Activated CD4-positive, CD25-positive, alpha-beta regulatory T cell treated with anti-CD3 and anti-CD28 coated beads, Interleukin-2, amount 50 U/mL, for 72 hours (primary cell): Measurements from ENCODE around the gene SCN5A.

Experiments
- DNase-seq: peaks from one replicate; pipeline ENCODE4 v3.0.0; 2021

Gene SCN5A

DNA sequence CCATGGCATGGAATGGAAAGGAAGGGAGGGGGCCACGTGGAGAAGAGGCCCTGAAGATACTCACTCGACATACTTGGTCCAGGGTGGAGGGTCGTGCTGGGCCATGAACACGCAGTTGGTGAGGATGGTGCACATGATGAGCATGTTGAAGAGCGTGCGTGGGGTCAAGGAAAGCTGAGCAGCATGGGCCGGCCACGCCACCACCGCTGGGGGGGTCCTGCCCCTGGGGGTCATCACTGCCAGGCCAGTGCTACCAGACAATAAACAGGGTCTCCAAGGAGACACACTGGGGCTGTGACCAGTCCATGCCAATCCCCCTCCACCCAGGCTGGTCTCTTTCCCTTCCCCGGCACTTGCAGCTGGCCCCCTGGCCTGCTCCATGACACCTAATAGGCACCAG is 27.2 kb downstream of the SCN5A start:
- DNase-seq, result no peak

DNA sequence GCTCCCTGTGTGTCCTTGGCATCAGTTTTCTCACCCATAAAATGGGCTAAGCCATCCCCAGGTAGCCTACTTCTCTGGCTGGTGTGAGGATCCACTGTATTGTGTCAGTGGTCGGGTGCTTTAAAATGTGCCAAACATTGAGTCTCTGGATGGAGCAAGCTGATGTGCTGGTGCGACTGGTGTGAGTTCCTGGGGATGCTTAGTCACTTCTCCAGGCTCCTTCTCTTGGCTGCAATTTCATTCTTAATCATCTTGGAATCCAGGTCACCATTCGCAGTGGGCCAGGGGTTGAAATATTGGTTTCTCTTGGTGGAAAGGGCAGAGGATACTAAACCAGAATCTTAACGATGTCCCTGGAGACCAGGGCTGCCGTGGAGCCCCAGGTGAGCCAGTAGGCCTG is 29.3 kb downstream of the SCN5A start:
- no peak for DNase-seq

DNA sequence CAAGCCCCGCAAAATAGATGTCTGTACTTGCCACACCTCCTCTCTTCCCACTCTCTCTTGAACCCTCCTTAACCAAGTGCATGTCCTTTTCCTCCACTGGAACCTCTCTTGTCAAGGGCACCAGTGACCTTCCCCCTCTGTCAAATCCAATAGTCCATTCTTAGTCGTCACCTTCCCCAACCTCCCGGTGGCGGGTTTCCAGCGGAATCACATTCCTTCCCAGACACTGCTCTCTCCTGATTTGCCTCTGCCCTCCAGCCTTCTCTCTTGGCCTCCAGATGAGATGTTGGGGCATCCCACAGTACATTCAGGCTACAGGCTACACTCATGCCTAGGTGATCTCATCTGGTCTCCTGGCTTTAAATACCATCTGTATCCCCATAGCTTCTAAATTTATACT is 31.1 kb downstream of the SCN5A start:
- no peak for DNase-seq

DNA sequence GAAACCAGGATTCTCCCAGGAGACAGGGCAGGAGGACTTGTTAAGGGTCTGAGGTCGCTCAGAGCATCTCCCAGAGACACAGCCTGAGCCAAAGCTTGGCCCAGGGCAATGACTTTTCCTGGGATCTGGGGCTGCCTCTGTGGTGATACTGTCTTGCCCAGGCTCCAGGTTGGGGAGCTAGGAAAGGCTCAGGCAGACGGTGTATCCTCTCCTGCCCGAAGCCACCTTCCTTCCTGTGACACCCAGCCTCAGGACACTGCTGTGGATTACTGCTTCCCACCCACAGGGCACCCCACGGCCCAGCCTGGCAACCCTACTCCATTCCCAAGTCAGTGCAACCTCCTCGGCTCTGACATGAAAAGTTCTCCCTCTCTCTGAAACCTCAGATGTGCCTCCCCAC is 31.9 kb downstream of the SCN5A start:
- no peak for DNase-seq

DNA sequence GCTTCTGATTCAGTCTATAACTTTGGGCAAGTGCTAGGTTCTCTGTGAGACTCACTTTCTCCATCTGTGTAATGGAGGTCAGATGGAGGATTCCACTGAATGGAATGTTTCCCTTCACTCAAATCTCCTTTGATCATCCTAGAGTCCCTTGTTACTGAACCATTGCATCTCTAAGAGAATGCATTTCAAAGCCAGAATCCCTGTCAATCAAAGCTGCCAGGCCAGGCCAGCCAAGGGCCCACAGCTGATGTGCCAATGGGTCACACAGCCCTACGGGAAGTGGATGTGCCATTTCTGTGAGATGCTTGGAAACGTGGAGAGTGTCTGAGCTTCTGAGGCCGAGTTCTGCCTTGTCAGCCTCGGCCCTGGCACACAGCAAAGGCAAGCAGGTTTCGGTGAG is 32.4 kb downstream of the SCN5A start:
- no peak for DNase-seq

DNA sequence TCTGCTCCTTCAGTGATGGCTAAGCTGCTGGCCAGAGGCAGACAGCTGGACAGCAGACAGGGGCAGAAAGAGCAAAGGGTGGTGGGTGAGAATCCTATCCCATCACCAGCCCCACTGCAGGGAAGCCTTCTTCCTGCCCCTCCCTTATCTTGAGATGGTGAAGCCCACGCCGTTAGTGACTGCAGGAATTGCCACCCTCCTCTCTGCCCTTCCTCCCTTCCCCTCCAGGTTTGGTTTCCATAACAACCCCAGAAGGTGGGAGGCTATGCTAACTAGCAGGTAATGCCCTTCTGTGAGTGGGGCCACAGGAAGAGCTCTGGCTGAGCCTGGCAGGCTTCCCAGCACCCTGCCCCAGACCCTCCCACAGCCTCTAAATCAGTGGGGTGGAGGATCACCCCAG is 32.8 kb downstream of the SCN5A start:
- DNase-seq, result no peak

DNA sequence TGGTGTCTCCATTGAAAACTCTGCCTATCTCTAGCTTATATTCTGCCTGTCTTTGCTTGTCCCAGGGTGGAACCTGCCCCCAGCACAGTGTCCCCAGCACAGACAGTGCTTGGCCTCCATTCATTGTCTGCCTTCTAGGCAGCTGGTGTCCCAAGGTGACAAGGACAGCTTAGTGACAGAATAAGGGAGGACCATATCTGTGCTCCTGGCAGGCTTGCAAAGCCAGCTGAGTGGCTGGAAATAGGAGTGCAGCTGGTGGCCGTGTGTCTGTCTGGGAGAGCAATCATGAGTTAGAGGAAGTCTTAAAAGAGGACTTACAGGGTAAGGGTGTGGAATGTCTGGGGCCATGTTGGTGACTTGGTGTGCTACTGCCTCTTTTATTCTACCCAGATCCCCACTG is 33.4 kb downstream of the SCN5A start:
- no peak for DNase-seq

DNA sequence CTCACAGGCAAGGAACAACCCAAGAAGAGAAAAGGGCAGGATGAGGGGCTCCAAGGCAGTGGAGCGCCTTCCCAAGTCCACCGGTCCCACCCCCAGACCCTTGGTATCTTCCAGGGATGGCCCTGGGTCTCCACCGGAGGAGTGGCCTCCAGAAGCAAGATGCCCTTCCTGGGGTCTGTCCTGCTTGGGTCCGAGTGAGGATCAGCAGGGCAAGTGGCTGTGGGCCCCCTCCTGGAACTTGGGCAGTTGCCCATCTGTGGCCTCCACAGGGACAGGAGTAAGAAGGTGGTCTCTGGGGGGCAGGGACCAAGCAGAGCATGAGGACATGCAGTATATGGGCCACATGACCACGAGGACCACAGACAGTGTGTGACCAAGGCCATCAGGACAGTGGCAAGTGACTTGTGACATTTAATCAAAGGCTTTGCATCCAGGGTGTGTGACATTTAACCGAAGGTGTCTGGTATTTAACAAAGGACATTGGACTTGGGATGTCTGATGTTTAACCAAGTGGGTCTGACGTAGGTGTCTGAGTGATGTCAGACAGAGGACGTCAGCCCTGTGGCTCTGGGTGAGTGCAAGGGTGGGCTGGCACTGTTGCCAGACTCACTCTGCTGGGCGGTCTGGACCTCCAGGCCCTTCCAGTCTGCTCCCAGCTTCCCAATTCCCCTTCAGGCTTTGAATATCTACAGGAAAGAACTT is 34.7 kb downstream of the SCN5A start:
- no peak for DNase-seq

DNA sequence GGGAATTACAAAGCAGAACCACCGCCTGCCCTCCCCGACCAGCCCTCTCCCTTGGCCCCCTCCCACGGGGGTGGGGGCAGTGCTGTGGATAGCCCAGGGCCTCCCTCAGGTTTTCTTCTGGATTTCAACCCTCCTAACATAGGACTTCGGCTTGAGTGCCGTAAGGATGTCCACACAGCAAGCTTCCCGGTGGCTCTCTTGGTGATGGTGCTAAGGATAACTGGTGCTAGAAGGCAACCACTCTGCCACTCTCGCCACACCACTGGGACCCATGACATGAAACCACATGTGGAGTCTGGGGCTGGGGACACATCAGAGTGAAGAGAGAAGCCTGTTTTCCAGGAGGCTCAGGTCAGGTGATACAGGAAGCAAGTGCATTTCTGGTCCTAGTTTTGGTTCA is 35.4 kb downstream of the SCN5A start:
- DNase-seq, result no peak

DNA sequence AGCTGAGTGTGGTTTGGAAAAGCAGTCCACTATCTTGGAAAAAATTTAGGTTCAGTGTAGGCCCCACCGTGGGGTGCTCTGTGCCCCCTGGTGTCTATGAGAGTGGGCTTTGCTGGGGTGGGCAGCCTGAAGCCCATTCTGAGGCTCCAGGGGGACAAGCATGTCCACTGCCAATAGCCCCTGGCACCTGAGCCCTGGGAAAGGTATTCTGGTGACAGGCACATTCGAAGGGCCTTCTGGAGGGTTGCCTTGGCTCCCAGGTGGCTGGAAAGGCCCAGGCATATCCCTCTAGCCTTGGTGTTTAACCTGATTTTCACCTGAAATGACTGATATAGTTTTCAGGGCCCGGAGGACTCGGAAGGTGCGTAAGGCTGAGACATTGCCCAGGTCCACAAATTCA is 36.1 kb downstream of the SCN5A start:
- DNase-seq, result no peak

DNA sequence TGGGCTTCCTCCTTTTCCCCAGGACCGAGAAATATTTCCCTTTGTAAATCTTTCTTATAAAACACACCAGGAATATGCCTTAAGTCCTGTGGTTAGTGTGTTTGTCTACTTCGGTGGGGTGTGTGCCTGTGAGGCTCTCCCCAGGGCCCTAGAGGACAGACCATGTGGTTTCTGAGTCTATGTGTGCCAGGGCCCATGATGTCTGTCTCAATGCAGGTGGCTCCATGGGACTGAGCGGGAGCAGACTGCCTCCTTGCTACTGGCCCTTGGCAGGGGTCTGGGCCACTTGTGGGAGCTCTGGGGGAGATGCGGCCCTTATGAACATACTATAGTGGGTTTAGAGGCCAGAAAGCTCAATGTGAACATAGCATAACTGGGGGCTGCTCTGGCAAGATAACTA is 37.6 kb downstream of the SCN5A start:
- DNase-seq, result no peak

DNA sequence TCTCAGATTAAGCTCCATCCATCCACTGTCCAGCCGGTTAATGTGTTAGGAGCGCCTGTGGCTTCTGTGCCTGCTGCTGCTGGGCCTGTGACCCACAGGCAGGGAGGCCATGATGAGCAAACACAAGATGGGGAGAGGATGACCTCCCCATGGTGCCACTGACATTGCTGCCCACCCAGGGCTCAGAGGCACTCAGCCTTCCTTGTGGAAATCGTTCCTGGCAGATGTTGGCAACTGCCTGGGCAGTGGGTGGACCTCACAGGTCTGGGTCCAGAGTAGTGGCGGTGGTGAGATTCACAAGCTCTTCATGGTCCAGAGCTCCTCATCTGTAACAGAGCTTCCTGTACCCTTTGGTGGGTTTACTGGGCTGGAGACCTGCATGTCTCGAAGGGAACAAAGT is 38.6 kb downstream of the SCN5A start:
- no peak for DNase-seq

DNA sequence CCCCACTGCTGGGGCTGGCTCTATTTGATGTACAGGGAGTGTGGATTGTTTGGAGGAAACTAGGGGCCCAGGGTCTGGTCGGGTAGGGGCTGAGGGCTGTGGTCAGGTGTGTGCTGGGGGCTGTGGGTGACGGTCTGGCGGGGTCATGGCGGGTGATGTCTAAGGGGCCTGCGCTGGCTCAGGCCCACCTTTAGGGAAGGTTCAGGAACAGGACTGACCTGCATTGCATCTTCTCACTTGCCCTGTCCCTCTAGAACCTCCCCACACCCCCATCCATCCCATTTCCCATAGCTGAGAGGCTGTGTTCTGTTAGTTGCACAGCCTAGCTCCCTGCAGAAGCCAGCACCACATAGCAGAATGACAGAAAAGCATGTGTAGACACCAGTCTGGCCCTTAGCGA is 39.1 kb downstream of the SCN5A start:
- DNase-seq, result no peak

DNA sequence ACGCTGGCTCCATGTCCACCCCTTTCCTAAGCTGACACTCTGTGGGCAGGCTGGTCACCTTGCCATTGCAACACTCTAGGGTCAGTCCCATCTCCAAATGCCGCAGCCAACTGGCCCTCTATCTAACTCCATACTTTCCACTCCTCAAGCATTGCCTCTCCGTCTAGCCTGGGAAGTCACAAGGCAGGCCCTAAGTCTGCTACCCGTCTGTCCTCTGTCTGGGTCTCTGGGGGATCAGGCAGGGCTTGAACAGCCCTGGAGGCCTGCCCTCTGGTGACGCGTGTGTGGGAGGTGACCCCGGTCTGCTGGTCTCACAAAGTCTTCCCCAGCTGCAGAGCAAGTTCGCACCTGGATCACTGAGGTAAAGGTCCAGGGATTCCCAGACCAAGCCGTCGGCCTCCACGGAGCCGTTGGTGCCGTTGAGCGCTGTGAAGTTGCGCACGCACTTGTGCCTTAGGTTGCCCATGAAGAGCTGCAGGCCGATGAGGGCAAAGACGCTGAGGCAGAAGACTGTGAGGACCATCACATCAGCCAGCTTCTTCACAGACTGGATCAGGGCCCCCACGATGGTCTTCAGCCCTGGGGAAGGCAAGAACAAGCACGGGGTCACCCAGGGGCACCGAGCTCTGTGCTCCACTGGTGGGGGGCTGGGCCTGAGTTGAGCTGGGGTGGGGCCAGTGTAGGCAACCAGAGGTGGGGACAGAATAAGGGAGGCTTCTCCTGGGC is 39.9 kb downstream of the SCN5A start:
- DNase-seq, result no peak

DNA sequence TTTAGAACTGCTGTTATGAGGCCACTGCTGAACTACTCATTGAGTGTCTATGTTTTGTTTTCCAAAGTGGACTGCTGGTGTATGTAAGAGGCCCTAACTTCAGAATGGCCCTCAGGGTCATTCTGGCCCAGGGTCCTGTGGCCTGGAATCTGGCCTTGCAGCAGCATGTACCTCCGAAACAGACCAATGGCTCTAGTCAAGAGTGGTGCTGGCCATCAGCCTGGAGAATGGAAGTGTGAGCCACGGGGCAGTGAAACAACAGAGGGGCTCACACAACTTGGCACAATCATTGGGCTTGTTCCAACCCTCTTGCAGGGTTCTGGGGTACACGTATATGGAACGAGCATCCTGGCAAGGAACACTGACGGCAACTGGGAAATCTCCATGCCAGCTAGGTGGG is 40.5 kb downstream of the SCN5A start:
- DNase-seq, result no peak

DNA sequence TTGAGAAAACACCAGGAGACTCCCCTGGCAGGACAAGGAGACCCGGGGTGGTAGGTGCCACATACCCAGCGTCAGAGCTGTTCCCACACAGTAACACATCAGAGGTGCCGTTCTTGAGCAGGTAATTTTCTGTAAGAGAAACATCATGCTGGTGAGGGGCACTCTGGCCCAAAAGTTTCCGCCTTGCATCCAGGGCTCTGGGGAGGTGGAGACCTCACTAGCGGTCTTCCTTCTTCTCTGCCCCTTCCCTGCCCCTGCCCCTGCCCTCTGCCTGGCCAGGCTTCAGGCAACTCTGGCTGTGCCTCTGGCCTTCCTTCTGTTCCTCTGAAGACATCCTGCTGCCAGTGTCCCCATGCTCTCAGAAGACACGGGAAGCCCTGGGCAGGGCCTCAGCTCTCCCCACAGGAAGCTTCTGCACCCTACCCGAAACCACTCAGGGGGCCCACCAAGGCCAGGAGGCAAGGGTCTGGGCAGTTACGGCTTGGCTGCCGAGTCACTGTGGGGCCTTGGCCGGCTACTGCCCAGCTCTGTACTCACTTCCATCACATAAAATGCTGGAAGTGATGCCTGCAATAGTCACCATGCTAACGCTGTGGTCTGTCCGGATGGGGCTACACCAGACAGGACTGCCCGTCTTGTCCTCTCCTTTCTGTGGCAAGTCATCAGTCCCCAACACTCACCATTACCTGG is 41.3 kb downstream of the SCN5A start:
- no peak for DNase-seq

DNA sequence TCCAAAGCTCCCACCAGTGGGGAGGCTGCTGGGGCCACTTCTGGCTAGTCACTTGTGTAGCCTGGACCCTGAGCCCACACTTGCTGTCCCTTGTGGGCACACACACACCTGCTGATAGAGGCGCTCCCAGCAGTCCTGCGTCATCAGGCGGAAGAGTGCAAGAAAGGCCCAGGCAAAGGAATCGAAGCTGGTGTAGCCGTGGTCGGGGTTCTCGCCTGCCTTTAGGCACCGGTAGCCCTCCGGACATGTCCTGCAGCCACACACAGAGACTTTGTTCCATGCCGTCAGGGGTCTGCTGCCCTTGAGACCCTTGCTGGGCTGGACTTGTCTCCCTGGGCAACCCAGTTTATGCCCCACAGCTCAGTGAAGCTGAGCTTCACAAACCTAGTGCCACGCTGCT is 42.9 kb downstream of the SCN5A start:
- DNase-seq, result no peak

DNA sequence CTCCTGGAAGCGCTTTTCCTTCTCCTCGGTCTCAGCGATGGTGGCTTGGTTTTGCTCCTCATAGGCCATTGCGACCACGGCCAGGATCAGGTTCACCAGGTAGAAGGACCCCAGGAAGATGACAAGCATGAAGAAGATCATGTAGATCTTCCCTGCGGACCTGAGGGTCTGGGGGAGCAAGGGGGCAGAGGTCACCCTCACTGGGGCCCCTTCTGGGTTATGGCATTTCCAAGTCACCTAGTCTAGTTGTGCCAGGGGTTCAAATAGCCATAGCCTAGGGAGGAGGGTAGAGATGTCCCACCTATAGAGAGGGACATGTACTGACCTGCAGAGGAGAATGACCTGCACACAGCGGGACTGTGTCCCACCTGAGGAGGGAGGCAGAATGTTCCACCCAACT is 43.5 kb downstream of the SCN5A start:
- no peak for DNase-seq

DNA sequence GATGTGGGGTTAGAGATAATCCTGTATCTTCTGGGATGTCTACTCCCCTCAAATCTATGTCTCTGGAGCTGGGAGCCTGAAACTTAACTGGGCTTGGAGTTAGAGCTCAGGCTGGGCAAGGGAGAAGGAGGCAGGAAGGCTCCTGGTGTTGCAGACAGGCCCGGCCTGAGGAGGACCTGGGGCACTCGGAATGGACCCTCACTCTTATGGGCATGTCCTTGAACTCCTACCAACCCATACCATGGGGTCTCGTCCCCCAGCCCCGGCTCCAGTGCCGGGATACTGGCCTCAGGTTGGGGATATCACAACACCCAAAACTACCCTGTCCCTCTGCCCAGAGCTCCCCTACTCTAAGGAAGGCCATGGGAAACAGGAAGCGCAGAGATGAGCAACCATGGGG is 45.2 kb downstream of the SCN5A start:
- DNase-seq, result no peak

DNA sequence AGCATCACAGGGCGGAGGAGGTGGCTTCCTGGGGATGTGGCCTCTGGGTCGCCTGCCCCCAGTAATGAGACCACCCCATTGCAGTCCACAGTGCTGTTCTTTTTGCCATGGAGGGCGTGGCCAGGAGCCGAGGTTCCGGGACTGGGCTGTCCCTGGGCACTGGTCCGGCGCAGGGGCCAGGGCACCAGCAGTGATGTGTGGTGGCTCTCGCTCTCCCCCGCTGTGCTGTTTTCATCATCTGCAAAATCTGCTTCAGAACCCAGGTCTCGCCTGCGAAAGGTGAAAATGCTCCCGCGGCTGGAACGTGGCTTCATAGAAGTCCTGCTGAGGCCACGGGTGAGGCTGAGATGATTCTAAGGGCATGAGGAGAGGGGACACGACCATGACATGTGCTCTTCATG is 45.8 kb downstream of the SCN5A start:
- DNase-seq, result no peak

DNA sequence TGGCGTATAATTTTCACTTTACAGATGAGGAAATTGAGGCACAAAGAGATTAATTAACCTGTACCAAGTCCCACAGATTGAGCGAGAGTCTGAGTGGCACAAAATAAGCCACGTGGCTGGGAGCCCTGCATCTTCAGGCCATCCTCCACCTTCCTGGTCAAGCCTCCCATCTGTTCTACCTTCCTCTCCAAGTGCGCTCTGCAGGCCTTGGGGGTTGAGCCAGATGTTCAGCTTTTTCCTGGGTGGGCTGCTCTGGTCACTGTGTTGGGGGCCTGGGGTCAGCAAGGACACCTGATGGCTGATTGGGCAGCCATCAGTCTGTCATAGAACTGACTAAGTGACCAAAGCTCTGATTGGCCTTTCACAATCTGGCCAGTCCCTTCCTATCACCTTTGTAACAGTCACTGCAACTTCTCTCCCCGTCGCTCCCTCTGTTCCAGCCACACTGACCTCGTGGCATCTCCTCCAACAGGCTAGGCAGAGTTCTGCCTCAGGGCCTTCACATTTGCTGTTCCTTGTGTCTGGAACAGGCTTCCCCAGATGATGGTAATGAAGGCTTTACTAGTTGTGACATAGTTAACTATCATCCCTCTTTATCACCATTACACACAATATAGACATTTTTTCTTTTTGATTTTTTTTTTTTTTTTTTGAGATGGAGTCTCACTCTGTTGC is 46.8 kb downstream of the SCN5A start:
- DNase-seq, result no peak

DNA sequence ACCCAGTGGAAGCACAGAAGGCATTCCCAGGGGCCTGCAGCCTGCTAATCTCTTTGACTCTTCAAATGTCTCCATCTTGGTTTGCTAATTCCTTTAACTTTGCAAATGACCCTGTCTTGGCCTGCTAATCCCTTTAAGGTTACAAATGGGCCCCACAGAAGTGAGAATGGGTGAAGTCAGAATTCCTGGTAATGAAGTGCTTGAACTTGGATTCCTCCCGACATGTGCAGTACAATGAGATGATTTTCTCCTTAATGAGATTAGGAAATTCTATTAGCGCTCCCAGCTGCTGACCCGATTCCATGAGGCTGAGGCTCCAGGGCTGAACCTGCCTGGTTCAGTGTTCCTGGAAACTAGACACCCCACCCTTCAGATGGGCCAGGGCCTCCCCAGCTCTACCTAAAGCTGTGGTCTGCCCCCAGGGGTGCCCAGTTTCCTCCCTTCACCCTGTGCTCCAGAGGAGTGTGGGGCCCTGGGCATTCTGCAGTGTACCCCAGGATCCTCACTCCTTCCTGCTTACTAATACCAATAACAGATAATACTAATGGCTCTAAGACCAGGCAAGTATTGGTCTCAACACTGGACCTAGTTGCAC is 47.4 kb downstream of the SCN5A start:
- DNase-seq, result no peak

DNA sequence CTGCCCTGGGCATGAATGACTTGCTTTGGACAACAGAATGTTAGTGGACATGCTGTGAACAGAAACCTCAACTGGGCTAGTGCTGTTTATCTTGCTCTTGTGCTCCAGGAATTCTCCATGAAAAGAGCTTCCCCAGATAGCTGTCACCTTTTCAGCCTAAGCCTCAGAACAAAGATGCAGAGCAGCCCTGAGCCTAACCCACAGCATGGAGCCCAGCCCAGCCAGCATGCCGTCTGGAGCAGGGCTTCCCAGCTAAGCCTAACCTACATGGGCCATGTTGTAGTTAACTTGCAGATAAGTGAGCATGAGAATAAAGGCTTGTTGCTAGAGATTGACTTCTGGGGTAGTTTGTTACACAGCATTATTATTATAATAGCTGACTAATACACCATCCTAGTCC is 48.9 kb downstream of the SCN5A start:
- DNase-seq, result no peak
